GM21526 (cell line): Measurements from ENCODE around the gene CAV1.
"Not testable (repeated sequence)": the region's sequence is repeated elsewhere in the genome, so short reads cannot be mapped to it uniquely, and the experiment has no call there.

Experiments used
- ATAC-seq: cut with Tn5 transposase; IDR thresholded peaks from one replicate; pipeline ENCODE4 v1.9.1; 2021; ENCODE audit warnings: moderate library complexity; ENCODE audit not compliant: unreplicated experiment, low FRiP score

The CAV1 gene, protein sequence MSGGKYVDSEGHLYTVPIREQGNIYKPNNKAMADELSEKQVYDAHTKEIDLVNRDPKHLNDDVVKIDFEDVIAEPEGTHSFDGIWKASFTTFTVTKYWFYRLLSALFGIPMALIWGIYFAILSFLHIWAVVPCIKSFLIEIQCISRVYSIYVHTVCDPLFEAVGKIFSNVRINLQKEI

DNA sequence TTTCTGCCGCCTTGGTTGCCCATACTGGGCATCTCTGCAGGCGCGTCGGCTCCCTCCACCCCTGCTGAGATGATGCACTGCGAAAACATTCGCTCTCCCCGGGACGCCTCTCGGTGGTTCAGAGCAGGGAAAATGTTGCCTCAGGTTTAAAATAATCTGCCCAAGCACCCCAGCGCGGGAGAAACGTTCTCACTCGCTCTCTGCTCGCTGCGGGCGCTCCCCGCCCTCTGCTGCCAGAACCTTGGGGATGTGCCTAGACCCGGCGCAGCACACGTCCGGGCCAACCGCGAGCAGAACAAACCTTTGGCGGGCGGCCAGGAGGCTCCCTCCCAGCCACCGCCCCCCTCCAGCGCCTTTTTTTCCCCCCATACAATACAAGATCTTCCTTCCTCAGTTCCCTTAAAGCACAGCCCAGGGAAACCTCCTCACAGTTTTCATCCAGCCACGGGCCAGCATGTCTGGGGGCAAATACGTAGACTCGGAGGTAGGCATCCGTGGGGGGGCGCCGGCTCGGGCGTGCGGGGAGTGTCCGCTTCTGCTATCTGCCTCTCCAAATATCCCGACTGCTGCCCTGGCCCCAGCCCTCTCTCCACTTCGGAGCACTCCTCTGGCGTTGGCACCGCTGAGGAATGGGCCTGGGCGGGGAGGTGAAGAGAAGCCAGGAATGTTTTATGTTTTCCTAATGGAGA is at the start of gene CAV1:
Gene CAV1, plus strand, starts transcription at position 428 of the 689 bp plus-strand sequence. Its CDS starts 27 bp downstream, at position 455.
- no peak for ATAC-seq

DNA sequence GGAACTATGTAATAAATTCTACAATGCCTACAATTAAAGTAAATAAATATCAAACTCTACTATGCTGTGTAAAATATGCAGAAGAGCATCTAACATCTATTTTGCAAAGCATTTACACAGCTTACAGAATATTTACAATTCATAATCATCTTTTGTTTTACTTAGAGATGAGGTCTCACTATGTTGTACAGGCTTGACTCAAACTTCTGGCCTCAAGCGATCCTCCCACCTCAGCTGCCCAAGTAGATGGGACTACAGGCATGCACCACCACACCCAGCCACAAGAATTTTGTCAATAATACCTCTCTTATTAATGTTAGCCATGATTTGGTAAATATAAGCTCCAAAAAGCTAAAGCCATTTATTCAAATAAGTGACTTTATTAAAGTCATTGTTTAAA is 47.2 kb upstream of the CAV1 start:
- ATAC-seq = no peak

DNA sequence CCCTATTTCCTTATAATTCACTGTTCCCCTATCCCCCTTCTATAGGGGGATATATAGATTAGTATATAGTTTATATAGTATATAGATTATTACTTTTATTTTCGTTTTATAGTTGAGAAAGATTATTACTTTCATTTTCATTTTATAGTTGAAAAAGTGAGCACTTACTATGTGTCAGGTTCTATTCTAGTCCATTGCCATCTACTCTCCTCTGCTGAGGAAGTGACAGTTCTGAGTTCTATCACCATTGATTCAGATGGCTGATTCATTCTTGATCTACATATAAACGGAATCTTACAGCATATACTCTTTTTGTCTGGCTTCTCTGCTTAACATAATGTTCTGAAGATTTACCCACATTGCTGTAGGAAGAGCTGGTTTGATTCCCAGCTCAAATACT is 46.0 kb upstream of the CAV1 start:
- ATAC-seq = no peak

DNA sequence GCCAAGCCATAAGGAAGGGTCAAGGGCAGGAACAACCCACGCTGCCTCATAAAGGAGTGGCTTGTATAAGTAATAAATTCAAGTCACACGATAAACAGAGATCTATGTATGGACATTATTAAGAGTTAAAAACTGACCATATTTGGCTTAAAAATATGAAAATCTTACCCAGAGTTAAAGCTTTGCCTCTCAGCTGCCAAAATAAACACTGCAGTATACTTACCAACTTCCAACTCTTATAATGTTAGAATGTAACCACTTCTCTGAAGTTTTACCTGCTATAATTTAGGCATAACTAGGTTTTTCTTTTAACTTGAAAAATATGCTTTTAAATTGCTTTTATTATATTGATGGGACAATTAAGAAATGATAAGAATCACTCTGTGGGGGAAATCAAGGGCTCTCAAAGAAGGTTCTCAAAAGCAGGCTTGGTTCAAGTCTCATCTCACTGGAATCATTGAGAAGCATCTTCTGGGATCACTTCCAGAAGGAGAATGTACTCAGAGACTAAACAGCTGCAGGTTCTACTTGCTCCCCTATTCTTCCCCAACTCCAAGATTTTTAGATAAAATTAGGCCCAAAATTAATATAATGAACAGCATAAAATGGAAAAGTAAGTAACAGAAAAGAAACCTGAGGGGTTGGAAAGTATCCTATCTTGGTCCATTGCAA is 41.4 kb upstream of the CAV1 start:
- ATAC-seq = no peak

DNA sequence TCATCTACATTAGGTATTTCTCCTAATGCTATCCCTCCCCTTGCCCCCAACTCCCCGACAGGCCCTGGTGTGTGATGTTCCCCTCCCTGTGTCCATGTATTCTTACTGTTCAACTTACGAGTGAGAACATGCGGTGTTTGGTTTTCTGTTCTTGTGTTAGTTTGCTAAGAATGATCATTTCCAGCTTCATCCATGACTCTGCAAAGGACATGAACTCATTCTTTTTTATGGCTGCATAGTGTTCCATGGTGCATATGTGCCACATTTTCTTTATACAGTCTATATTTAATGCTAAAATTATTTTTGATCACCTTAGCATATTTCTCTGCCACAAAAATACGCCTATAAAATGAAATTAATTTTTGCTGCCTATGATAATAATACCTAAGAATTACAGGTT is 40.4 kb upstream of the CAV1 start:
- not testable (repeated sequence) for ATAC-seq

DNA sequence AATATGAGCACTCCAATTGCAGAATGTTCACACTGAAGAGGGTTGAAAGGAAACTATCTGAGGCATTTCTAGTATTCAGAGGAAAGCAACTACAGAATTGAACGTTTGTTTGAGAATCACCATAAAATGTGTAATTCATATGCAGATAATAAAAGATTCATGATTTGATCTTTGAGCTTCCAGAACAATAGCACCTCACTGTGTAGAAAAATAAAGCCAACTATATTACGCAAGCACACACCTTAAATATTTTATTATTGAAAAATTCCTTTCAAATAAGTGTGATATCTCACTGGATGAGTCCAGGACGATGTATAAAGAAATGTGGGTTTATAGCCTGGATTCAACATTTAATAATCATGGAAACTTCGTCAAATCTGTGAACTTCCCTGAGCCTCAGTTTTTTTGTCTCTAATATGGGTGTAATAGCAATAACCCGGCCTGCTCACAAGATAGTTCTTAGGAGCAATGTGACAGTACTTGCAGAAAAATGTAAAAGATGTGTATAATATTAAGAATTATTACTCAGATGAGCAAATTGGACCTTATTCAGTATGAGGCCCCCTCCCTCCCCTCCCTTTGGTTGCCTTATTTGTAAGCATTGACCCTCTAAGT is 36.8 kb upstream of the CAV1 start:
- no peak for ATAC-seq

DNA sequence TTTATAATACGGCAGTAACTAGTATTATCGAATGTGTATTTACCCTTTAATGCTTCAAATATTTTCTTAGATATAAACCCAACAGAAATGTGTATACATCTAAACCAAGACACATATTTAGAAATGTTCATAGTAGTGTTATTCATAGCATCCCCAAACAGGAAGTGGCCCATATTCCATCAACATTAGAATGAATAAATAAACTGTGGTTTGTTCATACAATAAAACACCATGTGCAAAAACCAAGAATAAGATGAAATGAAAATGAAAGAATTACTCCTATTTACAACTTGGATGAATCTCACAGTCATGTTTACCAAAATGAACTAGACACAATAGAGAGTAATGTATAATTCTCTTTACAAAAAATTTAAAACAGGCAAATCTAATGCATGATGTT is 34.5 kb upstream of the CAV1 start:
- no peak for ATAC-seq

DNA sequence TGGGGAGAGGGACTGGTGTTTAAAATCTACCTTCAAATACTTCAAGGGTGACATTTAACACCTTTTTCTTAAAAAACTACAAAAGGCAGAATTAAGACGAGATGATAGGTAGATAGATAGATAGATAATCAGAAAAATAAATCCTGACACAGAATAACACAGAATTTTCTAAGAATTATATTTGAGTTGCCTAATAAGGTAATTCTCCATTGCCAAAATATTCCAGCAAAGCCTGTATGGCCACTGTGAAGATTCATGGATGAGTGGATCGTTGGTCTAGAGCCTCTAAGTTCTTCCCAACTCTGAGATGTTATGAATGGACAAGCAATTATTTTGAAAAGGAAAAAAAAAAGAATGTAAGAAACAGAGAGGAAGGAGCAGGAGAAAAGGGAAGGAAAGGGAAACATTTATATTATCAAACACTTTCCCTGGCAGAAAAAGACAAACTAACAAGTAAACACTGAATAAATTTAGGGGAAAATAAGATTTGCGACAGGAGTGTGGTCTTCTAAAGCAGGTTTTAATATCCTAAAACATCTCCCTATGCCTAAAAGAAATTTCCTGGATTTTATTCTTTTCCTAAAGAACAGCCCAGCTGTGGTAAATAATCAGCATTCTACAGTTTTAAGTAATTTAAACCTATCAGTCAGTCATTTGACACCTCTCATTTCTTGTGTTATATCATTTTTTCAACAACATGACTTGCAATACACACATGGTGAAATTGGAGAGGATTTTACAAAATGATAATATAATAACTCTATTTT is 32.8 kb upstream of the CAV1 start:
- no peak for ATAC-seq

DNA sequence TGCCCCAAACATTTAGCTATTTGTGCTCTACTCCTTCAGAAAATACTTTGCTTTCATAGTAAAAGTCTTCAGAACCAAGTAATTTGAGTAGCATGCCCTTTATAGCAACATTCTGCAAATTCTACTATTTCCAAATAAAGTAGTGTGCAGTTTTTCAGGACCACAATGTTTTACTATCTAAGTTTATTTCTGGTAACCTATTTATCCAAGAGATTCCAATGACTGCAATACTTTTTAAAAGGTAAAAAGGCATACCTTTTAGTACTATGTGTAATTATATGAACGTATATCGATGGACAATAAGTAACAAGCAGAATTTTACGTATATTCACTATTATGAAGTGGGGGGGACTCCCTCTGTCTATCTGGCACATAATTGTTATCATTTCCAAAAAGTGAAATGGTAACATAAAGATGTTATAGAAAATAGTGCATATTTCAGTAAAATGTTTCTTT is 32.2 kb upstream of the CAV1 start:
- ATAC-seq = no peak

DNA sequence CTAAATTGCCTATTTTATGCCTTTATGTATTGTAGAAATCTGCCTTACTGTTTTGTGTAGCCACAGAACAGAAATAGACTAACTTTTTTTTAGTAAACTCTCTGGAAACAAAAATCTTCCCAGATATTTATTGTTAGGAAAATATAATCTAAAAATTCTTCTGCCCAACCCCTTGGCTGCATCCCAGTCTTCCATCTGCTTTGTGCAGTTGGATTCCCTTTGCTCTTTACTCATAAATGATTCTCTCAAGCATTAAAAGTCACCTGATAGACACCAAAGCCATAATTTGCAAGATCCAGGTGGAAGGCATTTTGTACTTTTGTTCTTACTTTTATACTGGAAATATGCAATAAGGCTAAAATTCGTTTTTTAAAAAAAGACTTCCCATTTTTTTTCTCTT is 31.4 kb upstream of the CAV1 start:
- ATAC-seq = no peak

DNA sequence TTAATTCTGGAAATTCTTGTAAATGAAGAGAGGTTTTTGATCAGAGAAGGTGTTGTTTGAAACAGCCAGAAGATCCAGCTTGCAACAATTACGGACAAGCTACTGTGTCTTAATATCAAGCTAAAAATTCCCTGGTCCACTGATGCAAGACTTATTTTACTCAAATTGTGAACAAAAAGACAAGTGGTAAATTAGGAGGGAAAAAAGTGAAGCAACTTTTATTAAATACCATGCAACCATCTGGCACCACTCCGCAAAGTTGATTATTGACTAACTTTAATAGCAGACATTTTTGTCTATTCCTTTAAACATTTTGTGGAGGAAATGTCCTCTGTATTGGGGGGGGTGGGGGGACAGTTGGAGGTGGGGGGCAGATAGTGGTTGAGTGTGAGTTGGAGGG is 30.4 kb upstream of the CAV1 start:
- no peak for ATAC-seq

DNA sequence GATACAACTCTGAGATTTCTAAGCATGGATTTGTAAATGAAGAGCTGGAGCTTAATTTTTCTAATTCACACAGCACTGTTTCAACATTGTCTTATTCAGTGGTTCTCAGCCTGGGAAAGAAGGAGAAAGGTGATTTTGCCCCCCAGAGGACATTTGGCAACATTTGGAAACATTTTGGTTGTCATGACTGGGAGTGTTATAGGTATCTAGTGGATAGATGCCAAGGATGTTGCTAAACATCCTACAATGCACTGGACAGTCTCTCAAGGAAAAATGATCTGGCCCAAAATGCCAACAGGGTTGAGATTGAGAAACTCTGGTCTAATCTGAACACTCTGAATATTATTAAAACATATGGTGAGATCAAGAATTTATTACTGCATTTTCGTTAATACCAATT is 29.1 kb upstream of the CAV1 start:
- no peak for ATAC-seq

DNA sequence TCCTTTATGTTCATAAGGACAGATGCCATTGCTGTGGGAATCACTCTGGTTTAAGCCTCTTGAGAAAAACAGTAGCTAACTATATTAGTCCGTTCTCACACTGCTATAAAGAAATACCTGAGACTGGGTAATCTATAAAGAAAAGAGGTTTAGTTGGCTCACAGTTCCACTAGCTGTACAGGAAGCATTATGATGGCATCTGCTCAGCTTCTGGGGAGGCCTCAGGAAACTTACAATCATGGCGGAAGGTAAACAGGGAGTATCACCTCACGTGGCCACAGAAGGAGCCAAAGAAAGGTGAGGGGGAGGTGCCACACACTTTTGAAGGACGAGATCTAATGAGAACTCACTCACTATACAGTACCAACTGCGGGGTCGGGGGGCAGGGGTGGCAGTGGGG is 28.2 kb upstream of the CAV1 start:
- no peak for ATAC-seq

DNA sequence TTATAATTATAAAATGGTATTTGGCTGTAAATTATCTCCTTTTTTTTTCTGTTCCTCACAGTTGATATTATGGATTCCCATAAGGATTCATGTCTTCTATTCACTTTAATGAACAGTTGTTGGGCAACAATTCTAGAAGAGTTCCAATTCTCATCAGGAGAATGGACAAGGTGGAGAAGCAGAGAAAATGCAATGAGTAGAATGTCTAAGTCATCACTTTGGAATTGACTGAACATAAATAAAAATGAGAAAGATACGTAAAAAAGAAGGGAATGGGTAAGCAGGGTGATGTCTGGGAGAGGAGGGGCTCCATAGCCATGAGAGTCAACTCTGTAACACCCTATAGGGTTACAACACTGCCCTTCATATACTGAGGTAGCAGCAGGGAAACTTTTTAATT is 27.1 kb upstream of the CAV1 start:
- ATAC-seq = no peak

DNA sequence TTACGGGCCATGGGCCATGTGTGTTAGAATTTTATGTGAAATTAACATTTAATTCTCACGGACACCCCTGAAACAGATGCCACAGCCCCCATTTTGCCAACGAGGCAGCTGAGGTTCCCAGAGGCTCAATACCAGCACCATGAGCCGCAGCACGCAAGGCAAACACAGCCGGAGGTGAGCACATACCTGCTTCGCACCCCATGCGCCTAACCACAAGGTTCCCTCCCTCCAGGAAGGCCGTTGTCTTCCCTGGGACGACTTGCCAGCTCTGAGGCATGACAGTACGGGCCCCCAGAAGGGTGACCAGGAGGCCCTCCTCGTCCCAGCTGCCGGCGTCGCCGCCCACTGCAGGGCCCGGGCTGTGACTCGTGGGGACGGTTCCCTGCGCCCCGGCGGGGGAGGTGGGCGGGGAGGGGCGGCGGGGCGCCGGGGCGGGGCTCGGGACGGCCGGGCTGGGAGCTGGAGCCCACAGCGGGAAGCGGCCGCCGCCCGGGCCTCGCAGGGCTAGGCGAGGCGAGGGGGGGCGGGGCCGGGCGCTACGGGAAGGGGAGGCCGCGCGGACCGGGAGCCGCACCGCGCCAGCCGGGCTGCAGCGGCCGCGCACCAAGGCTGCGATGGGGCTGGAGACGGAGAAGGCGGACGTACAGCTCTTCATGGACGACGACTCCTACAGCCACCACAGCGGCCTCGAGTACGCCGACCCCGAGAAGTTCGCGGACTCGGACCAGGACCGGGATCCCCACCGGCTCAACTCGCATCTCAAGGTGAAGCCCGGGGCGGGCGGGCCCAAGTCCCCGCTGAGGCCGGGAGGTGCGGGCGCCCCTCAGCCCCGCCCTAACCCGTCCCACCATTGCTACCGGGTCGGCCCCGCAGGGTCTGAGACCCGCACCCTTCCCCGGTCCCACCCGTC is 25.4 kb upstream of the CAV1 start, which contains the start of gene CAV2:
Gene CAV2, plus strand, starts transcription at position 571 of the 910 bp plus-strand sequence. Its CDS starts 44 bp downstream, at position 615.
- ATAC-seq = peak; percentile 44

DNA sequence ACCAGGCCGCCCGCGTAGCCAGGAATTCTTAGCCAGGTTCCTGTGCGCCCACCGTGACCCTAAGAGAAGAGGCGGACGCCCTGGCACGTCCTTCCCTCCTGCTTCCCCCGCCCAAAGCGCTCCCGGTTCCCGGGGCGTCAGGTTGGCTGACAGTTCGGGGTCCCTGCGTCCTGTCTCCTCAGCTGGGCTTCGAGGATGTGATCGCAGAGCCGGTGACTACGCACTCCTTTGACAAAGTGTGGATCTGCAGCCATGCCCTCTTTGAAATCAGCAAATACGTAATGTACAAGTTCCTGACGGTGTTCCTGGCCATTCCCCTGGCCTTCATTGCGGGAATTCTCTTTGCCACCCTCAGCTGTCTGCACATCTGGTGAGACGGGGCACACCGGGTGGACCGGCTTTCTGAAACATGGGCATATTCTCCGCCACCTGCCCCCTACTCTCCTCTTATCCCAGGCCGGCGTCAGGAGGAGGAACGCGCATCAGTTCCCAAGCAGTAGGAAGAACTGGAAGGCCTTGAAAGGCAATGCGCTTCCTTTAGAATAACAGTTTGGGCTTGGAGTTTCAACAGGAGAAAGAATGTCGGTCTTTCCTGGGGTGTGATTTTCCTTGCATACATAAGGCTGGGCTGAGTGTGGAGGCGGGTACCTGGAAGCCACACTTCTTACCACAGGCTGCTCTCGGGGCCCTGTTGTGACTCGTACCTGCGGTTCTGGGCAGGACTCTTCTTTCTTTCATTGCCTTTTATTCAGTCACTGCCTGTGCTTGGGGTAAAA is 24.6 kb upstream of the CAV1 start:
- ATAC-seq = peak; percentile 46

DNA sequence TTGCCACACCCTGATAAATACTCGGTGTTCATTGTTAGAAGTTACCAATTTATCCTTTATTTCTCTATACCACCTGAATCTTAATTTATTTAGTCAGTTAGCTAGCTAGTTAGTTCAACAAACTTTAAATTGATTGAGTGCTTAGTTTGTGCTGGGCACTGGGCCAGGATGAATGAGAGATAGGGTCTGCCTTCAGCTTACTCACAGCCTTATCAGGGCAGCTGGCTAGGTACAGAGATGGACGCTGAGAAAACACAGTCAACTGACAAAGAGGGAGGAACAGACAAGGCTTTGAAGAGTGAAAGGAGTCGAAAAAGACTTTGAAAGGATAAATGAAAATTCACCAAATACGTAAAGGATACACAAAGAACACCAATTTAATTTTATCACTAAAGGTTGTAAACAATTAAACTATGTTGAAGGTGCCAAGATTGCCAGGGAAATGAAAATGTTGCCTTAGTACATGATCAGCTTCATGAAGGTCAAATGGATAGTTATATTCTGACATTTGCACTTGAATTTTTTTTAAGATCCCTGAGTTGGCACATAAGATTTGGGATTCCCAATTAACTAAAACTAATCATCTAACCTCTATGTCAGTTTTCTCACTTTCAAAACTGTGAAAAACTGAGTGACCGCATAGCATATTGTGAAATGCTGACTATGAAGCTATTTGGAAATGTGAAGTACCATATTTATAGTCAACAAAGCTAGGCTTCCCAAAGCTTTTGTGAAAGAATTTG is 23.2 kb upstream of the CAV1 start:
- no peak for ATAC-seq
